Keratinocyte (primary cell): ENCODE results near the gene ATP8A2. TPM values are rescaled to one million over a fixed set of nuclear protein-coding genes. Genes with fewer than 3 reads are reported as not detected.

ENCODE experiments used
- DNase-seq: peaks from one replicate; pipeline ENCODE4 v3.0.0-alpha.2; 2011; ENCODE audit warnings: low read depth, missing footprints, low spot score
- FAIRE-seq: peaks from 2 replicates; lab custom pipeline; 2011; peaks lifted over from hg19 to GRCh38; lab: Jason Lieb, UNC
- H2AFZ ChIP-seq: 2 replicates; pipeline ENCODE4 v1.6.0; 2012; ENCODE audit warnings: low read length, control low read depth, inconsistent platforms; ENCODE audit not compliant: control insufficient read depth
- H3K27ac ChIP-seq: 2 replicates; pipeline ENCODE4 v1.5.1; 2011; ENCODE audit warnings: low read length; ENCODE audit not compliant: control insufficient read depth, insufficient read depth
- H3K27me3 ChIP-seq: 3 replicates; pipeline ENCODE4 v1.6.0; 2011; ENCODE audit warnings: low read length; ENCODE audit not compliant: control insufficient read depth, insufficient read depth; ENCODE audit errors: extremely low read depth
- H3K36me3 ChIP-seq, 2 experiments: 2 replicates in 1 of 2; 3 replicates in 1 of 2; pipeline ENCODE4 v1.5.1; 2011; ENCODE audit warnings: low read length in 2 of 2, mild to moderate bottlenecking in 1 of 2; ENCODE audit not compliant: control insufficient read depth in 2 of 2, insufficient read depth in 2 of 2; ENCODE audit errors: extremely low read depth in 1 of 2
- H3K4me1 ChIP-seq: 3 replicates; pipeline ENCODE4 v1.5.1; 2011; ENCODE audit warnings: low read length; ENCODE audit not compliant: control insufficient read depth, insufficient read depth; ENCODE audit errors: extremely low read depth
- H3K4me2 ChIP-seq: 3 replicates; pipeline ENCODE4 v1.6.0; 2011; ENCODE audit warnings: low read depth, low read length; ENCODE audit not compliant: control insufficient read depth, insufficient read depth; ENCODE audit errors: extremely low read depth
- H3K4me3 ChIP-seq, 3 experiments: fragments of 200-600 bp in 1 of 3; sonication (generic) in 1 of 3; 2 replicates in 2 of 3; 3 replicates in 1 of 3; pipeline ENCODE4 v1.5.1; 2011 to 2016; ENCODE audit warnings: low read length in 3 of 3, mild to moderate bottlenecking in 3 of 3, control low read depth in 2 of 3, inconsistent platforms in 1 of 3, low read depth in 1 of 3, mixed read lengths in 1 of 3, mixed run types in 1 of 3, moderate library complexity in 1 of 3; ENCODE audit not compliant: control insufficient read depth in 2 of 3, insufficient read depth in 2 of 3; ENCODE audit errors: extremely low read depth in 1 of 3
- H3K79me2 ChIP-seq: 2 replicates; pipeline ENCODE4 v1.6.0; 2012; ENCODE audit warnings: low read length; ENCODE audit not compliant: control insufficient read depth, insufficient read depth
- H3K9ac ChIP-seq: 3 replicates; pipeline ENCODE4 v1.6.0; 2011; ENCODE audit warnings: low read length; ENCODE audit not compliant: control insufficient read depth, insufficient read depth; ENCODE audit errors: extremely low read depth
- H3K9me1 ChIP-seq: 3 replicates; pipeline ENCODE4 v1.6.0; 2011; ENCODE audit warnings: low read length; ENCODE audit not compliant: control insufficient read depth, insufficient read depth; ENCODE audit errors: extremely low read depth
- H3K9me3 ChIP-seq: 2 replicates; pipeline ENCODE4 v1.5.1; 2012; ENCODE audit warnings: low read depth, low read length; ENCODE audit not compliant: control insufficient read depth
- H4K20me1 ChIP-seq: 3 replicates; pipeline ENCODE4 v1.6.0; 2011; ENCODE audit warnings: low read length; ENCODE audit not compliant: control insufficient read depth, insufficient read depth; ENCODE audit errors: extremely low read depth
- CTCF ChIP-seq, 3 experiments: IDR thresholded peaks in 1 of 3; conservative IDR thresholded peaks in 1 of 3; optimal IDR thresholded peaks in 1 of 3; 2 replicates in 2 of 3; 3 replicates in 1 of 3; pipeline versions ENCODE3 to v1.5.1; 2011; ENCODE audit warnings: low read length in 3 of 3, mild to moderate bottlenecking in 3 of 3, moderate library complexity in 2 of 3, control low read depth in 1 of 3, inconsistent platforms in 1 of 3; ENCODE audit not compliant: insufficient read depth in 2 of 3; ENCODE audit errors: extremely low read depth in 1 of 3
- EZH2 ChIP-seq: IDR thresholded peaks from one replicate; pipeline ENCODE4 v1.6.1; 2012; ENCODE audit warnings: inconsistent platforms, mild to moderate bottlenecking, low read length, moderate library complexity
- dilution Hi-C: fragments of 300-500 bp; cut with MboI; formaldehyde crosslinking; loops from one replicate; pipeline ENCODE4 v1.7.0; 2020; ENCODE audit warnings: low sequenced_read_pairs; ENCODE audit not compliant: extremely low pct_ligation_motif_present
- polyA plus RNA-seq, 5 experiments: library from polyadenylated mRNA; depleted of rRNA in 3 of 5; stranded (reverse) in 3 of 5; stranded (forward) in 1 of 5; unstranded in 1 of 5; fragments of >200 nt; gene quantifications; 1 replicate in 1 of 5; 2 replicates in 3 of 5; 3 replicates in 1 of 5; pipeline versions ENCODE4 v1.2.1 to v1.2.3, GENCODE V29; 2011 to 2012; ENCODE audit warnings: missing spikeins in 2 of 5, low read depth in 1 of 5, low replicate concordance in 1 of 5

ATP8A2 gene
- polyA plus RNA-seq, 1 donor (not counting 4 experiments of a cell fraction or from before 2014, with no cell fraction given), result 0.16 TPM

GRCh38 chr13:25816239-25816638 is 444.5 kb downstream of the ATP8A2 start:
- Histone ChIP-seq H3K27ac (no peak overlapping the region), H3K4me2 (no peak overlapping the region), H3K79me2 (no peaks in the 10 kb centered on the region), H3K27me3 (peaks cover 10% of the 10 kb centered on the region), H3K9me3 (peaks cover 6% of the 10 kb centered on the region), H3K9me1 (no peaks in the 10 kb centered on the region), H2AFZ (no peak overlapping the region), H3K4me1 (no peaks in the 10 kb centered on the region), H3K36me3 (no peaks in the 10 kb centered on the region), H4K20me1 (no peaks in the 10 kb centered on the region), H3K4me3 (no peak overlapping the region), H3K9ac (no peak overlapping the region)
- TF ChIP-seq CTCF (optimal IDR thresholded peaks at IDR 0.05 in 1 of 3, IDR thresholded peaks at IDR 0.05 in 1 of 3, conservative IDR thresholded peaks at IDR 0.05 in 1 of 3; ENCODE audit: extremely low read depth in 1 of 3, insufficient read depth in 2 of 3, low read length in 3 of 3) (no peak), EZH2 (no peak)
- FAIRE-seq (no peak), DNase-seq (no peak)
- dilution Hi-C loops, result no loop called here

- no peak overlapping the region for H3K4me3 ChIP-seq
- no peaks in the 10 kb centered on the region for H3K36me3 ChIP-seq
- peaks cover 4% of the 10 kb centered on the region for H3K27me3 ChIP-seq
- DNase-seq (no peak), FAIRE-seq (no peak)
- H4K20me1 ChIP-seq, result no peaks in the 10 kb centered on the region
- no peak overlapping the region for H3K27ac ChIP-seq
- H3K4me1 ChIP-seq, result no peaks in the 10 kb centered on the region
- no peak overlapping the region for H3K9ac ChIP-seq
- H3K4me2 ChIP-seq, result no peak overlapping the region
- no peaks in the 10 kb centered on the region for H3K9me3 ChIP-seq
- no peaks in the 10 kb centered on the region for H3K9me1 ChIP-seq
- no peak overlapping the region for H2AFZ ChIP-seq
- dilution Hi-C loops, result no loop called here
- TF ChIP-seq CTCF (optimal IDR thresholded peaks at IDR 0.05 in 1 of 3, IDR thresholded peaks at IDR 0.05 in 1 of 3, conservative IDR thresholded peaks at IDR 0.05 in 1 of 3; ENCODE audit: extremely low read depth in 1 of 3, insufficient read depth in 2 of 3, low read length in 3 of 3) (no peak), EZH2 (no peak)
- no peaks in the 10 kb centered on the region for H3K79me2 ChIP-seq
Measured at GRCh38 chr13:25819856-25820530, 448.2 kb downstream of the ATP8A2 start.
